ENCODE results near the gene OPN4.

DNA sequence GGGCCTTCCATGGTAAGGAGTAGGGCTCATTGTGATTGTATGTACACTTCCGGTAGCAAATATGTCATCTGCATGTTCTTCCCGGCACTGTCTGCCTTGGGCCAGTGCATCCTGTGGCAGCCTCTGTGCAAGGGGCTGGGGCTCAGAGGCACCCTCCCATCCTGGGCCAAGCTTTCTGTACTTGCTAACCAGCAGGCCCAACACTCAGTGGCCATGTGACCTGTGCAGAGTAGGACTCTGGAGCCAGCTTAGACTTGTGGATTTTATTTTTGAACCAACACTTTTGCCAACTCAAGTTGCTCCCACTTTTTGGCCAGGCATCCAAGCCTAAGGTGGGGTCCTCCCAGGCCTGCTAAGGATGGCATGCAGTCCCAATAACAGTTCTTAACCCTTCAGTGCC is 38.9 kb downstream of the OPN4 start:
- TF ChIP-seq, protein P1, sequence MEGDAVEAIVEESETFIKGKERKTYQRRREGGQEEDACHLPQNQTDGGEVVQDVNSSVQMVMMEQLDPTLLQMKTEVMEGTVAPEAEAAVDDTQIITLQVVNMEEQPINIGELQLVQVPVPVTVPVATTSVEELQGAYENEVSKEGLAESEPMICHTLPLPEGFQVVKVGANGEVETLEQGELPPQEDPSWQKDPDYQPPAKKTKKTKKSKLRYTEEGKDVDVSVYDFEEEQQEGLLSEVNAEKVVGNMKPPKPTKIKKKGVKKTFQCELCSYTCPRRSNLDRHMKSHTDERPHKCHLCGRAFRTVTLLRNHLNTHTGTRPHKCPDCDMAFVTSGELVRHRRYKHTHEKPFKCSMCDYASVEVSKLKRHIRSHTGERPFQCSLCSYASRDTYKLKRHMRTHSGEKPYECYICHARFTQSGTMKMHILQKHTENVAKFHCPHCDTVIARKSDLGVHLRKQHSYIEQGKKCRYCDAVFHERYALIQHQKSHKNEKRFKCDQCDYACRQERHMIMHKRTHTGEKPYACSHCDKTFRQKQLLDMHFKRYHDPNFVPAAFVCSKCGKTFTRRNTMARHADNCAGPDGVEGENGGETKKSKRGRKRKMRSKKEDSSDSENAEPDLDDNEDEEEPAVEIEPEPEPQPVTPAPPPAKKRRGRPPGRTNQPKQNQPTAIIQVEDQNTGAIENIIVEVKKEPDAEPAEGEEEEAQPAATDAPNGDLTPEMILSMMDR (IDR thresholded peaks at IDR 0.05), result no peak
- TF ChIP-seq EZH2 (IDR thresholded peaks at IDR 0.05) (no peak), EZH2phosphoT487 (IDR thresholded peaks at IDR 0.05) (no peak)
